Natural killer cell treated with Interleukin-12 subunit alpha and Interleukin-12 subunit beta and Interleukin-15 and Interleukin-18, amount 100 ng/mL, for 72 hours (primary cell): ENCODE results near the gene MOGAT2. TPM values are rescaled to one million over a fixed set of nuclear protein-coding genes. Genes with fewer than 3 reads are reported as not detected.

Experiments
- total RNA-seq, 2 donors: library from RNA; stranded (reverse); gene quantifications; one replicate each; pipeline ENCODE4 v1.2.3, GENCODE V29; 2022

MOGAT2 gene
- total RNA-seq, 2 donors from 2014 or later = not detected

Other genes with a start within 250 kb of the MOGAT2 start
- 10 to 100 TPM in 1 of 2 donors, 1 to 10 TPM in 1; 7.2 to 28.2 TPM for gene GDPD5, start 191.9 kb upstream of the MOGAT2 start, total RNA-seq
- gene SERPINH1, start 155.6 kb upstream of the MOGAT2 start, total RNA-seq = 1 to 10 TPM; 4.4 to 6.4 TPM
- under 1 TPM in 1 of 2 donors, not detected in 1; 0.14 TPM for gene MAP6, start 48.8 kb upstream of the MOGAT2 start, total RNA-seq
- gene DGAT2, start 50.9 kb downstream of the MOGAT2 start, total RNA-seq = 1 to 10 TPM in 1 of 2 donors, under 1 TPM in 1; 1.00 to 3.1 TPM
- gene UVRAG, start 97.4 kb downstream of the MOGAT2 start, total RNA-seq = 10 to 100 TPM; 16.6 to 29.9 TPM